K562 (cell line): ENCODE measurements around the gene LAMA5. TPM values are rescaled to one million over a fixed set of nuclear protein-coding genes. Genes with fewer than 3 reads are reported as not detected.

Source experiments
- BCOR ChIP-seq: fragments of 450-650 bp; IDR thresholded peaks from 2 replicates; pipeline ENCODE4 v1.6.1; 2016
- CBX3 ChIP-seq, 2 experiments: IDR thresholded peaks; 1 replicate in 1 of 2; 2 replicates in 1 of 2; pipeline ENCODE4 v1.6.1; 2012; ENCODE audit warnings: inconsistent platforms in 2 of 2, low read length in 2 of 2, borderline replicate concordance in 1 of 2, control low read depth in 1 of 2
- ELF4 ChIP-seq: fragments of 450-650 bp; formaldehyde crosslinking; IDR thresholded peaks from 2 replicates; pipeline ENCODE4 v1.4.0; 2022; ENCODE audit warnings: missing genetic modification characterization
- HNRNPUL1 ChIP-seq: fragments of 200-400 bp; formaldehyde crosslinking; IDR thresholded peaks from 2 replicates; pipeline ENCODE4 v1.6.1; 2017; ENCODE audit warnings: low read length
- MAFK ChIP-seq: IDR thresholded peaks from 2 replicates; pipeline ENCODE4 v1.6.1; 2011; ENCODE audit warnings: low read length, improper control_type of control experiment
- NCOA1 ChIP-seq: fragments of 450-650 bp; IDR thresholded peaks from 2 replicates; pipeline ENCODE4 v1.6.1; 2016; ENCODE audit warnings: low read depth
- NFXL1 ChIP-seq: fragments of 450-650 bp; formaldehyde crosslinking; IDR thresholded peaks from 2 replicates; pipeline ENCODE4 v1.4.0; 2021; ENCODE audit warnings: mild to moderate bottlenecking
- NR1H2 ChIP-seq: sonication (generic); formaldehyde crosslinking; IDR thresholded peaks from 2 replicates; pipeline ENCODE4 v1.4.0; 2020; ENCODE audit warnings: mild to moderate bottlenecking, missing genetic modification reagents
- PHB2 ChIP-seq: fragments of 450-650 bp; IDR thresholded peaks from 2 replicates; pipeline ENCODE4 v1.6.1; 2017; ENCODE audit warnings: low read depth
- POLR2AphosphoS5 ChIP-seq: IDR thresholded peaks from 2 replicates; pipeline ENCODE4 v1.6.1; 2011; ENCODE audit warnings: mild to moderate bottlenecking, low read depth, low read length, moderate library complexity; ENCODE audit not compliant: control insufficient read depth, insufficient read depth
- RCOR1 ChIP-seq, 2 experiments: IDR thresholded peaks; 2 replicates each; pipeline ENCODE4 v1.6.1; 2012; ENCODE audit warnings: low read depth in 2 of 2, low read length in 2 of 2, borderline replicate concordance in 1 of 2, improper control_type of control experiment in 1 of 2
- SMARCA5 ChIP-seq: fragments of 450-650 bp; IDR thresholded peaks from 2 replicates; pipeline ENCODE4 v1.6.1; 2016
- SP1 ChIP-seq: sonication (generic); formaldehyde crosslinking; IDR thresholded peaks from 2 replicates; pipeline ENCODE4 v1.8.1; 2022; ENCODE audit warnings: mild to moderate bottlenecking, missing genetic modification reagents
- TRIM24 ChIP-seq, 2 experiments: fragments of 450-650 bp; IDR thresholded peaks; 2 replicates each; pipeline ENCODE4 v1.6.1; 2016
- YBX1 ChIP-seq: fragments of 450-650 bp; IDR thresholded peaks from 2 replicates; pipeline ENCODE4 v1.7.1; 2016; ENCODE audit warnings: mild to moderate bottlenecking
- ZFP30 ChIP-seq: fragments of 250-450 bp; sonication (Bioruptor Pico); IDR thresholded peaks from 2 replicates; pipeline ENCODE4 v1.8.0; 2022; ENCODE audit warnings: moderate library complexity, mild to moderate bottlenecking, inconsistent platforms, borderline replicate concordance
- polyA plus RNA-seq, 8 experiments: library from polyadenylated mRNA; depleted of rRNA in 4 of 8; stranded (reverse) in 5 of 8; unstranded in 3 of 8; fragments of >200 nt; fragmentation: Nextera tagmentation in 2 of 8; fragmentation: Illumina TruSeq in 1 of 8; extraction: Ambion mirVana in 2 of 8; extraction: Trizol in 1 of 8; gene quantifications; 2 replicates each; pipeline versions ENCODE4 v1.2.1 to v1.2.3, GENCODE V29; 2011 to 2014; ENCODE audit warnings: inconsistent platforms in 1 of 8, missing spikeins in 1 of 8
- total RNA-seq, 7 experiments: library from RNA; depleted of rRNA in 6 of 7; stranded (reverse); fragments of >200 nt in 6 of 7; fragmentation: Illumina TruSeq in 2 of 7; extraction: Trizol in 2 of 7; gene quantifications; 2 replicates each; pipeline versions ENCODE4 v1.2.1 to v1.2.3, GENCODE V29; 2011 to 2021; ENCODE audit warnings: low replicate concordance in 1 of 7
- TF ChIP-seq, protein P1 (sequence below): fragments of 250-450 bp; sonication (Bioruptor Pico); IDR thresholded peaks from 2 replicates; pipeline ENCODE4 v1.4.0; 2020; ENCODE audit warnings: mild to moderate bottlenecking, moderate library complexity
- TF ChIP-seq, protein P2 (sequence below), 2 experiments: fragments of 450-650 bp; IDR thresholded peaks; 2 replicates each; pipeline ENCODE4 v1.6.1; 2016; ENCODE audit warnings: mild to moderate bottlenecking in 2 of 2, borderline replicate concordance in 1 of 2, low read depth in 1 of 2, moderate library complexity in 1 of 2
- TF ChIP-seq, protein P3 (sequence below): fragments of 250-450 bp; sonication (Bioruptor Pico); IDR thresholded peaks from 2 replicates; pipeline ENCODE4 v1.8.0; 2021; ENCODE audit warnings: moderate library complexity, mild to moderate bottlenecking, inconsistent platforms
- TF ChIP-seq, protein P4 (sequence below): fragments of 450-650 bp; IDR thresholded peaks from 2 replicates; pipeline ENCODE4 v1.6.1; 2018; ENCODE audit warnings: mild to moderate bottlenecking, low read depth; ENCODE audit not compliant: partially characterized antibody

Gene LAMA5
- total and polyA plus RNA-seq, 9 of the 15 experiments (the other 6 are each of a cell fraction or from before 2014, with no cell fraction given): 0.31 to 101 (median 7.8) TPM

DNA sequence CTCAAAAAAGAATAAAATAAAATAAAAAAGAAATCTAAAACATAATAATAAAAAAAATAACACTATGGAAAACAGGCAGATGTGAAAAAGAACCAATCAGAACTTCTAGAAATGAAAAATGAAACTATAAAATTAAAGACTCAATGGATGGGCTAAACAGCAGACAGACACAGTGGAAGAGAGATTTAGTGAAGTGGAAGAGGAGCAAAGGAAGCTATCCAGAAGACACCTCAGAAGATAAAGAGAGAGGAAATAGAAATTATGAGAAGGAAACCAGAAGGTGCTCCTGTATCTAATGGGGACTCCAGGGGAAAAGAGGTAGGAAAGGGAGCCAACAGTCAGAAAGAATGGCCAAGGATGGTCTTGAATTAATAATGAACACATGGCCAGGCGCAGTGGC, 18.5 kb downstream of the LAMA5 start (continued):
- peak; percentile 80 for TF ChIP-seq ZFP30 (CRISPR knock-in tag)
- no peak for TF ChIP-seq POLR2AphosphoS5
- 0 out of 4 replicates have a peak, but pooled peaks of 1 of the 2 experiments have one; percentile 22 for TF ChIP-seq TRIM24 (IDR thresholded peaks at IDR 0.05)
- no peak for TF ChIP-seq PHB2
- peak in 1 of 2 experiments; percentile 85; a peak in 2 of 3 replicates for TF ChIP-seq CBX3 (IDR thresholded peaks at IDR 0.05; ENCODE audit: borderline replicate concordance in 1 of 2, low read length in 2 of 2)
- TF ChIP-seq, protein P1, sequence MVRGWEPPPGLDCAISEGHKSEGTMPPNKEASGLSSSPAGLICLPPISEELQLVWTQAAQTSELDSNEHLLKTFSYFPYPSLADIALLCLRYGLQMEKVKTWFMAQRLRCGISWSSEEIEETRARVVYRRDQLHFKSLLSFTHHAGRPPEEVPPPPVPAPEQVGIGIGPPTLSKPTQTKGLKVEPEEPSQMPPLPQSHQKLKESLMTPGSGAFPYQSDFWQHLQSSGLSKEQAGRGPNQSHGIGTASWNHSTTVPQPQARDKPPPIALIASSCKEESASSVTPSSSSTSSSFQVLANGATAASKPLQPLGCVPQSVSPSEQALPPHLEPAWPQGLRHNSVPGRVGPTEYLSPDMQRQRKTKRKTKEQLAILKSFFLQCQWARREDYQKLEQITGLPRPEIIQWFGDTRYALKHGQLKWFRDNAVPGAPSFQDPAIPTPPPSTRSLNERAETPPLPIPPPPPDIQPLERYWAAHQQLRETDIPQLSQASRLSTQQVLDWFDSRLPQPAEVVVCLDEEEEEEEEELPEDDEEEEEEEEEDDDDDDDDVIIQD (CRISPR knock-in tag): no peak
- TF ChIP-seq HNRNPUL1: no peak
- no peak for TF ChIP-seq MAFK
- TF ChIP-seq, protein P2, sequence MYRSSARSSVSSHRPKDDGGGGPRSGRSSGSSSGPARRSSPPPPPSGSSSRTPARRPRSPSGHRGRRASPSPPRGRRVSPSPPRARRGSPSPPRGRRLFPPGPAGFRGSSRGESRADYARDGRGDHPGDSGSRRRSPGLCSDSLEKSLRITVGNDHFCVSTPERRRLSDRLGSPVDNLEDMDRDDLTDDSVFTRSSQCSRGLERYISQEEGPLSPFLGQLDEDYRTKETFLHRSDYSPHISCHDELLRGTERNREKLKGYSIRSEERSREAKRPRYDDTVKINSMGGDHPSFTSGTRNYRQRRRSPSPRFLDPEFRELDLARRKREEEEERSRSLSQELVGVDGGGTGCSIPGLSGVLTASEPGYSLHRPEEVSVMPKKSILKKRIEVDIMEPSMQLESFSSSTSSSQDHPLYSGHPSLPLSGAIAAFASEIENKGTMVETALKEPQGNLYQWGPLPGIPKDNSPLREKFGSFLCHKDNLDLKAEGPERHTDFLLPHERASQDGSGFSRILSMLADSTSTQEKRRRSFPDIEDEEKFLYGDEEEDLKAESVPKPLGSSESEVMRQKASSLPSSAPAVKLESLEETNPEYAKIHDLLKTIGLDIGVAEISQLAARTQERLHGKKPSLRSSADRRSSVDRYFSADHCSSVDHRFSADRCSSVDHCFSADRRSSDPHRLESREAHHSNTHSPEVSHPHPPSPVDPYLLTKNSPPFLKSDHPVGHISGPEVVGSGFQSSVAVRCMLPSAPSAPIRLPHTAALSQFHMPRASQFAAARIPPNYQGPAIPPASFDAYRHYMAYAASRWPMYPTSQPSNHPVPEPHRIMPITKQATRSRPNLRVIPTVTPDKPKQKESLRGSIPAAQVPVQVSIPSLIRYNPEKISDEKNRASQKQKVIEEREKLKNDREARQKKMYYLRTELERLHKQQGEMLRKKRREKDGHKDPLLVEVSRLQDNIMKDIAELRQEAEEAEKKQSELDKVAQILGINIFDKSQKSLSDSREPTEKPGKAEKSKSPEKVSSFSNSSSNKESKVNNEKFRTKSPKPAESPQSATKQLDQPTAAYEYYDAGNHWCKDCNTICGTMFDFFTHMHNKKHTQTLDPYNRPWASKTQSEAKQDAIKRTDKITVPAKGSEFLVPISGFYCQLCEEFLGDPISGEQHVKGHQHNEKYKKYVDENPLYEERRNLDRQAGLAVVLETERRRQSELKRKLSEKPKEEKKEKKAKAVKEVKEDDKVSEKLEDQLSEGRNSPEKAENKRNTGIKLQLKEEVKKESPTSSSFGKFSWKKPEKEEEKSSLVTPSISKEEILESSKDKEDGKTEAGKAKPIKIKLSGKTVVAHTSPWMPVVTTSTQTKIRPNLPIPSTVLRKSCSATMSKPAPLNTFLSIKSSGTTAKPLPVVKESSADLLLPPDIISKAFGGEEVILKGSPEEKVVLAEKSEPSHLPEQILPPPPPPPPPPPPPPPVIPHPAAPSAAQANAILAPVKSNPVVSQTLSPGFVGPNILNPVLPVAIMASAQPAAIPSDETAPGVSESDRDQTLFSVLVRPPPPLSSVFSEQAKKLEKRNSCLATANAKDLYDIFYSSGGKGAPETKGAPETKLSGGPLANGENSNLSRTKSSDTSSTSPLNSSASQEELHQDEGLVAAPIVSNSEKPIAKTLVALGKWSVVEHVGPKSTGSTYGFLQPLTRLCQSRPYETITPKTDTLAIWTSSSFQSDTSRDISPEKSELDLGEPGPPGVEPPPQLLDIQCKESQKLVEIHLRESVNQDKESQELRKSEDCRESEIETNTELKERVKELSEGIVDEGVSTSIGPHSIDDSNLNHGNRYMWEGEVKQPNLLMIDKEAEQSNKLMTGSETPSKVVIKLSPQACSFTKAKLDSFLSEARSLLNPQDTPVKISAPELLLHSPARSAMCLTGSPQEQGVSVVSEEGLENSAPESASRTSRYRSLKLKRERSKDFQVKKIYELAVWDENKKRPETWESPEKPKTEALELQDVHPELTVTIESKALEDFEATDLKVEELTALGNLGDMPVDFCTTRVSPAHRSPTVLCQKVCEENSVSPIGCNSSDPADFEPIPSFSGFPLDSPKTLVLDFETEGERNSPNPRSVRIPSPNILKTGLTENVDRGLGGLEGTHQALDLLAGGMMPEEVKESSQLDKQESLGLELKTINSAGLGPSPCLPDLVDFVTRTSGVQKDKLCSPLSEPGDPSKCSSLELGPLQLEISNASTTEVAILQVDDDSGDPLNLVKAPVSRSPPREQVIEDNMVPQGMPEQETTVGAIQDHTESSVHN (IDR thresholded peaks at IDR 0.05; ENCODE audit: borderline replicate concordance in 1 of 2, low read depth in 1 of 2): no peak
- no peak for TF ChIP-seq ELF4 (CRISPR knock-in tag)
- no peak for TF ChIP-seq YBX1
- TF ChIP-seq NFXL1 (CRISPR knock-in tag): no peak
- TF ChIP-seq, protein P3, sequence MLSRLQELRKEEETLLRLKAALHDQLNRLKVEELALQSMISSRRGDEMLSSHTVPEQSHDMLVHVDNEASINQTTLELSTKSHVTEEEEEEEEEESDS (CRISPR knock-in tag): no peak
- no peak for TF ChIP-seq NCOA1
- TF ChIP-seq BCOR: peak; percentile 50; the same call in 1 of the 2 replicates
- no peak for TF ChIP-seq NR1H2 (CRISPR knock-in tag)
- TF ChIP-seq, protein P4, sequence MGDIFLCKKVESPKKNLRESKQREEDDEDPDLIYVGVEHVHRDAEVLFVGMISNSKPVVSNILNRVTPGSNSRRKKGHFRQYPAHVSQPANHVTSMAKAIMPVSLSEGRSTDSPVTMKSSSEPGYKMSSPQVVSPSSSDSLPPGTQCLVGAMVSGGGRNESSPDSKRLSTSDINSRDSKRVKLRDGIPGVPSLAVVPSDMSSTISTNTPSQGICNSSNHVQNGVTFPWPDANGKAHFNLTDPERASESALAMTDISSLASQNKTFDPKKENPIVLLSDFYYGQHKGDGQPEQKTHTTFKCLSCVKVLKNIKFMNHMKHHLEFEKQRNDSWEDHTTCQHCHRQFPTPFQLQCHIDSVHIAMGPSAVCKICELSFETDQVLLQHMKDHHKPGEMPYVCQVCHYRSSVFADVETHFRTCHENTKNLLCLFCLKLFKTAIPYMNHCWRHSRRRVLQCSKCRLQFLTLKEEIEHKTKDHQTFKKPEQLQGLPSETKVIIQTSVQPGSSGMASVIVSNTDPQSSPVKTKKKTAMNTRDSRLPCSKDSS: peak; percentile 27
- TF ChIP-seq SP1: no peak
- TF ChIP-seq RCOR1 (IDR thresholded peaks at IDR 0.05; ENCODE audit: borderline replicate concordance in 1 of 2, low read depth in 2 of 2, low read length in 2 of 2): no peak
- TF ChIP-seq SMARCA5: no peak
